OCI-LY7 (cell line): ENCODE data around the gene KCNQ5. TPM values are rescaled to one million over a fixed set of nuclear protein-coding genes. Genes with fewer than 3 reads are reported as not detected.

Experiments
- BruUV-seq: library from RNA; stranded (reverse); fragments of 400-500 nt; replicated peaks from 2 replicates; lab custom pipeline; 2021; lab: Mats Ljungman, UMichigan
- CTCF ChIA-PET: fragments of 300-600 bp; sonication (Branson Sonifier 250); formaldehyde crosslinking; loops from one replicate; lab custom pipeline; 2022; ENCODE audit warnings: antibody characterized with exemption; ENCODE audit not compliant: unreplicated experiment; lab: Charles Lee
- POLR2A ChIA-PET: fragments of 300-600 bp; sonication (Branson Sonifier 250); formaldehyde crosslinking; loops from one replicate; lab custom pipeline; 2022; ENCODE audit warnings: antibody characterized with exemption; lab: Charles Lee
- DNase-seq: peaks from one replicate; pipeline ENCODE4 v3.0.0-alpha.2; 2015; ENCODE audit warnings: low spot score
- H2AFZ ChIP-seq: fragments of 200-600 bp; sonication (generic), shearing (Covaris generic); 2 replicates; pipeline ENCODE4 v1.6.1; 2014; ENCODE audit warnings: mild to moderate bottlenecking, antibody characterized with exemption, low read length, moderate library complexity
- H3K27ac ChIP-seq: fragments of 200-600 bp; sonication (generic); 2 replicates; pipeline ENCODE4 v1.5.1; 2014; ENCODE audit warnings: mixed run types, low read depth, mild to moderate bottlenecking, moderate library complexity, low read length, inconsistent platforms; ENCODE audit not compliant: poor library complexity, severe bottlenecking
- H3K36me3 ChIP-seq: fragments of 200-600 bp; sonication (generic); 2 replicates; pipeline ENCODE4 v1.6.1; 2014; ENCODE audit warnings: mild to moderate bottlenecking, antibody characterized with exemption, low read length, moderate library complexity, mixed read lengths; ENCODE audit not compliant: insufficient read depth
- H3K4me1 ChIP-seq: fragments of 200-600 bp; sonication (generic); 2 replicates; pipeline ENCODE4 v1.5.1; 2014; ENCODE audit warnings: mild to moderate bottlenecking, low read length; ENCODE audit not compliant: insufficient read depth, poor library complexity, severe bottlenecking
- H3K4me2 ChIP-seq: fragments of 200-600 bp; sonication (generic); 2 replicates; pipeline ENCODE4 v1.6.1; 2014; ENCODE audit warnings: mild to moderate bottlenecking, low read length
- H3K4me3 ChIP-seq: fragments of 200-600 bp; sonication (generic); 2 replicates; pipeline ENCODE4 v1.5.1; 2014; ENCODE audit warnings: mild to moderate bottlenecking, low read depth, low read length; ENCODE audit not compliant: poor library complexity, severe bottlenecking
- H3K79me2 ChIP-seq: fragments of 200-600 bp; sonication (generic); 2 replicates; pipeline ENCODE4 v1.6.1; 2016; ENCODE audit warnings: low read depth, mild to moderate bottlenecking, low read length, moderate library complexity, mixed read lengths; ENCODE audit not compliant: insufficient read depth
- H3K9me2 ChIP-seq: fragments of 200-600 bp; sonication (generic); 2 replicates; pipeline ENCODE4 v1.6.1; 2016; ENCODE audit warnings: mild to moderate bottlenecking, low read length, mixed read lengths; ENCODE audit not compliant: insufficient read depth
- H3K9me3 ChIP-seq: fragments of 200-600 bp; sonication (generic); 2 replicates; pipeline ENCODE4 v1.6.1; 2014; ENCODE audit warnings: mild to moderate bottlenecking, mixed run types, low read length, mixed read lengths
- H4K20me1 ChIP-seq: fragments of 200-600 bp; sonication (generic); 2 replicates; pipeline ENCODE4 v1.6.1; 2014; ENCODE audit warnings: mild to moderate bottlenecking, antibody characterized with exemption, low read length, moderate library complexity, mixed read lengths; ENCODE audit not compliant: insufficient read depth
- EZH2phosphoT487 ChIP-seq: fragments of 200-600 bp; sonication (generic); IDR thresholded peaks from 2 replicates; pipeline ENCODE4 v1.6.1; 2018; ENCODE audit warnings: low read depth, borderline replicate concordance, mild to moderate bottlenecking, mixed run types, antibody characterized with exemption, low read length, moderate library complexity, mixed read lengths
- intact Hi-C: fragments of 100-400 bp; cut with micrococcal nuclease; formaldehyde crosslinking; loops from one replicate; pipeline ENCODE4 v1.10.0; 2022; ENCODE audit not compliant: unreplicated experiment
- total RNA-seq, 2 experiments: library from RNA; depleted of rRNA in 1 of 2; stranded (reverse); fragments of >200 nt in 1 of 2; shearing (Covaris generic) in 1 of 2; gene quantifications; 2 replicates each; pipeline ENCODE4 v1.2.3, GENCODE V29; 2014 to 2022
- TF ChIP-seq, protein P1 (sequence below): fragments of 200-600 bp; sonication (generic); conservative IDR thresholded peaks from 2 replicates; pipeline ENCODE4 v1.5.1; 2014; ENCODE audit warnings: mild to moderate bottlenecking, antibody characterized with exemption, low read length, moderate library complexity, mixed read lengths

Gene KCNQ5
- total RNA-seq, 2 experiments from 2014 or later: 26.1 to 29.7 TPM

DNA sequence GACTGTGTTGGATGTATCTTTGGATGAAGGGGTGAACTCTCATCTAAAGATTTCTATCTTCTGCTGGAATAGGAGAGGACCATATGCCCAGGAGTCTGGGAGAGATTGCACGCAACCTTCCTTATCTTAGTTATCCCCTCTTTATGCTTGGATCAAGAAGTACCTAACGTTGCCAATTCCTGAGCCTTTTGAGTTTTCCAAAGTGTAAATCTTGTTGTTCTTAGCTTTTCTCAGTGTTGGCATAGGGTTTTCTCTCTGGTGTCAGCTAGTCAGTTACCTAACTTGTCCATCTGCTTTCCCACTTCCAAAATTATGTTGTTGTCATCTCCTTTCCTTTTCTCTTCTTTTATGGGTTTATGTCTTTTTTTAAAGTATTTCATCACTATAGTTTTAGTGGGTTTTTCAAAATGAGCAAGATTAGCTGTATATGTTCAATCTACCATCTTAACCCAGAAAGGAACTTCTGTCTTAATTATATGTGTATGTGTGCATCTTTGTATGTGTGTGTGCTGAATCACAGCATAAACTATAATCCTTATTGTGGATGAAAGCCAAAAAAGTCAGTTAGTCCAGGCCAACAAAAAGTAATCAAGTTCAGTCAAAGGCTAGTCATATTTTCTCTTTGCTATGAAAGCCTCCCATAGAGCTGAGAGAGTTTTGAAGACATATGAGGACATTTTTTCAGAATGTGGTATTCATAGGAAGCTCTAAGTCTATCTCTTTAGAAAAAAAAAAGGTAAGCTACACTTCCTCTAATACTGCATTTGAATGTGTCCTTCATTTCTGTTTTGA lies 531.3 kb downstream of the KCNQ5 start:
- Histone ChIP-seq H4K20me1 (no peaks in the 10 kb centered on the region), H3K27ac (no peak overlapping the region), H2AFZ (no peak overlapping the region), H3K9me2 (no peaks in the 10 kb centered on the region), H3K4me2 (no peak overlapping the region), H3K4me3 (no peak overlapping the region), H3K4me1 (no peaks in the 10 kb centered on the region), H3K79me2 (no peaks in the 10 kb centered on the region), H3K36me3 (peaks cover 5% of the 10 kb centered on the region; the same call in 1 of the 2 replicates), H3K9me3 (no peaks in the 10 kb centered on the region)
- POLR2A ChIA-PET: interaction anchor here (0.7 to 2.3 kb wide), 4 partner anchors 9 to 228 kb away, joined by 3 to 9 read pairs (median 3); no protein-coding TSS in a partner anchor
- intact Hi-C loops: no loop called here
- CTCF ChIA-PET: no interaction called here
- BruUV-seq: no TSS peak
- DNase-seq: no peak
- no peak for TF ChIP-seq EZH2phosphoT487
- TF ChIP-seq, protein P1, sequence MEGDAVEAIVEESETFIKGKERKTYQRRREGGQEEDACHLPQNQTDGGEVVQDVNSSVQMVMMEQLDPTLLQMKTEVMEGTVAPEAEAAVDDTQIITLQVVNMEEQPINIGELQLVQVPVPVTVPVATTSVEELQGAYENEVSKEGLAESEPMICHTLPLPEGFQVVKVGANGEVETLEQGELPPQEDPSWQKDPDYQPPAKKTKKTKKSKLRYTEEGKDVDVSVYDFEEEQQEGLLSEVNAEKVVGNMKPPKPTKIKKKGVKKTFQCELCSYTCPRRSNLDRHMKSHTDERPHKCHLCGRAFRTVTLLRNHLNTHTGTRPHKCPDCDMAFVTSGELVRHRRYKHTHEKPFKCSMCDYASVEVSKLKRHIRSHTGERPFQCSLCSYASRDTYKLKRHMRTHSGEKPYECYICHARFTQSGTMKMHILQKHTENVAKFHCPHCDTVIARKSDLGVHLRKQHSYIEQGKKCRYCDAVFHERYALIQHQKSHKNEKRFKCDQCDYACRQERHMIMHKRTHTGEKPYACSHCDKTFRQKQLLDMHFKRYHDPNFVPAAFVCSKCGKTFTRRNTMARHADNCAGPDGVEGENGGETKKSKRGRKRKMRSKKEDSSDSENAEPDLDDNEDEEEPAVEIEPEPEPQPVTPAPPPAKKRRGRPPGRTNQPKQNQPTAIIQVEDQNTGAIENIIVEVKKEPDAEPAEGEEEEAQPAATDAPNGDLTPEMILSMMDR: no peak

DNA sequence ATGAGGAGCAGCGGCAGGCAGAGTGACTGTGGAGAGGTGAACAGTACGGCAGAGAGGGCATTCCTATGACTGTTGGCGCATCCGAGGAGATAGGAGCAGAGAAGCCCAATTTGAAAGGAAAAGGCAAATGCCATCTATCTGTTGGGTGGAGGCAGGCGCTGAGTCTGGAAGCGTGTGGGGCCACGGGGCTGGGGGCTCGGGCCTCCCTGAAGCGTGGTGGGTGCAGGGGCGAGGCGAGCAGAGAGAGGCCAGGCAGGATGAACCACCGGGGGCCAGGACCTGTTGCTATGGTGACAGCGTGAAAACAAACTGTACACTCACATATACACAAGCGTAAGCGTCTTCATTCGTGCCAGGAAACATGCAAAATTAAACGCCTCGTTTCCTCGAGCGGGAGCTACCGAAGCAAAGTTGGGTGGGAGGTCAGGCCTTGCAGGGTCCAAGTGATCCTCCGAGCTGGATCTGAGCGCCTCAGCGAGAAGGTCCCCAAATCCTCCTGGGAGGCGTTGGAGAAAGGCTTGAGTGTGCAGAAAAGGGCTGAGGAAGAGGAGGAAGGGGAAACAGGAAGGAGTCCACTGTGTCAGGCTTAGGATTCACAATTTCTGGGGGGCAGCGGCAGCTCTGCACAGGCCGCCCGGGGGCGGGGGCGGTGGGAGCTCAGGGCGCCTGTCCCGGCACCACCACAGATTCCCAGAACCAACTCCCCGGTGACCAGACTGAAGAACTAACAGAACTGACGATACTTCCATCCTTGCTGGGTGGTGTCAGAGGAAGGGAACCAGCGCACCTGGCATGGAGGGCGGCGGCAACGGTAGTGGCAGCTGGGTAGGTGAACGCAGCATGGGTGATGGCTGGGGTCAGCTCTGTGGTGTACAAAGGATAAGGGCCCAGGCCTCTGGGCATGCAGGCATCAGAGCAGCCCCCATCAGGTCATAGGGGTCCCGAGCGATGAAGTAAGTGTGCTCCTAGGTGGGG lies 535.2 kb downstream of the KCNQ5 start:
- Histone ChIP-seq H2AFZ (no peak overlapping the region), H4K20me1 (no peaks in the 10 kb centered on the region), H3K9me3 (no peaks in the 10 kb centered on the region), H3K27ac (no peak overlapping the region), H3K36me3 (peaks cover 5% of the 10 kb centered on the region; the same call in 1 of the 2 replicates), H3K4me1 (no peaks in the 10 kb centered on the region), H3K4me3 (no peak overlapping the region), H3K4me2 (no peak overlapping the region), H3K9me2 (no peaks in the 10 kb centered on the region), H3K79me2 (no peaks in the 10 kb centered on the region)
- ChIA-PET POLR2A (no interaction called here), CTCF (no interaction called here)
- no TSS peak for BruUV-seq
- no peak for DNase-seq
- intact Hi-C loops: no loop called here
- TF ChIP-seq, protein P1: no peak
- no peak for TF ChIP-seq EZH2phosphoT487
